ENCODE data around the gene FAT3.

The FAT3 gene

GRCh38 chr11:92224407-92225124, at the start of gene FAT3:
FAT3 (plus strand) TSS chr11:92224818; CDS start chr11:92352113, 127,295 bp downstream.
- no peak for DNase-seq (ENCODE audit: low spot score)

- DNase-seq (ENCODE audit: low spot score), result no peak
These were observed 45.5 kb upstream of the FAT3 start for GRCh38 chr11:92179017-92179670.

- no peak for DNase-seq (ENCODE audit: low spot score)
These were observed 44.4 kb upstream of the FAT3 start for GRCh38 chr11:92180226-92180625.

- no peak for DNase-seq (ENCODE audit: low spot score)
These were observed 43.9 kb upstream of the FAT3 start for GRCh38 chr11:92180664-92181251.

GRCh38 chr11:92190535-92191206, 33.9 kb upstream of the FAT3 start:
- DNase-seq (ENCODE audit: low spot score), result no peak

GRCh38 chr11:92192141-92192540, 32.5 kb upstream of the FAT3 start:
- no peak for DNase-seq (ENCODE audit: low spot score)

- DNase-seq (ENCODE audit: low spot score), result no peak
These were observed 26.4 kb upstream of the FAT3 start for GRCh38 chr11:92198268-92198667.

- DNase-seq (ENCODE audit: low spot score), result no peak
These were observed 24.6 kb upstream of the FAT3 start for GRCh38 chr11:92199991-92200390.

- DNase-seq (ENCODE audit: low spot score), result no peak
These were observed 19.9 kb upstream of the FAT3 start for GRCh38 chr11:92204731-92205130.

- DNase-seq (ENCODE audit: low spot score), result no peak
These were observed 18.2 kb upstream of the FAT3 start for GRCh38 chr11:92206441-92206840.

GRCh38 chr11:92211576-92212167, 12.9 kb upstream of the FAT3 start:
- DNase-seq (ENCODE audit: low spot score), result no peak

- DNase-seq (ENCODE audit: low spot score), result no peak
These were observed 12.1 kb upstream of the FAT3 start for GRCh38 chr11:92212530-92212929.

- DNase-seq (ENCODE audit: low spot score), result no peak
These were observed 7.8 kb upstream of the FAT3 start for GRCh38 chr11:92216789-92217188.

- DNase-seq (ENCODE audit: low spot score), result no peak
These were observed 5.1 kb upstream of the FAT3 start for GRCh38 chr11:92219476-92219875.

GRCh38 chr11:92222701-92223100, 1.9 kb upstream of the FAT3 start:
- no peak for DNase-seq (ENCODE audit: low spot score)

GRCh38 chr11:92224054-92224406, 588 bp upstream of the FAT3 start:
- no peak for DNase-seq (ENCODE audit: low spot score)

GRCh38 chr11:92225125-92225567, 528 bp downstream of the FAT3 start:
- DNase-seq (ENCODE audit: low spot score), result no peak

- DNase-seq (ENCODE audit: low spot score), result no peak
These were observed 1.1 kb downstream of the FAT3 start for GRCh38 chr11:92225568-92226330.

- no peak for DNase-seq (ENCODE audit: low spot score)
These were observed 2.0 kb downstream of the FAT3 start for GRCh38 chr11:92226331-92227229.

- no peak for DNase-seq (ENCODE audit: low spot score)
These were observed 2.7 kb downstream of the FAT3 start for GRCh38 chr11:92227230-92227814.

Measured in CD4-positive, alpha-beta T cell treated with Interleukin-15 for 4 hours (primary cell).